ENCODE measurements around the gene NEMP1.
A peak's percentile ranks its signal among the peaks of the same experiment; 100 is the strongest.
"Not testable (repeated sequence)": the region's sequence is repeated elsewhere in the genome, so short reads cannot be mapped to it uniquely, and the experiment has no call there.

Gene NEMP1

GRCh38 chr12:57090924-57091637 lies 12.5 kb upstream of the NEMP1 start:
- no peak for DNase-seq

GRCh38 chr12:57090490-57090889 lies 11.9 kb upstream of the NEMP1 start:
- DNase-seq, result no peak

- peak; percentile 64 for DNase-seq
These were observed 11.0 kb upstream of the NEMP1 start for GRCh38 chr12:57089271-57090245.

- peak; percentile 96 for DNase-seq
These were observed 10.0 kb upstream of the NEMP1 start, which contains the start of gene NAB2 for GRCh38 chr12:57088354-57089270. NAB2 (plus strand) TSS chr12:57089114; CDS start chr12:57089272, 158 bp downstream.

GRCh38 chr12:57087691-57088353 lies 9.2 kb upstream of the NEMP1 start:
- peak; percentile 77 for DNase-seq

- peak; percentile 65 for DNase-seq
These were observed 8.6 kb upstream of the NEMP1 start for GRCh38 chr12:57087010-57087690.

GRCh38 chr12:57086493-57087009 lies 8.0 kb upstream of the NEMP1 start:
- DNase-seq, result peak; percentile 24

GRCh38 chr12:57085999-57086492 lies 7.5 kb upstream of the NEMP1 start:
- no peak for DNase-seq

GRCh38 chr12:57080855-57081254 lies 2.3 kb upstream of the NEMP1 start:
- no peak for DNase-seq

- no peak for DNase-seq
These were observed 1.2 kb upstream of the NEMP1 start for GRCh38 chr12:57079821-57080220.

- DNase-seq, result not testable (repeated sequence)
These were observed 4.8 kb downstream of the NEMP1 start for GRCh38 chr12:57073566-57074450.

GRCh38 chr12:57072661-57073060 lies 5.9 kb downstream of the NEMP1 start:
- DNase-seq, result no peak

GRCh38 chr12:57069523-57069922 lies 9.1 kb downstream of the NEMP1 start:
- DNase-seq, result peak; percentile 95

GRCh38 chr12:57066245-57066644 lies 12.3 kb downstream of the NEMP1 start:
- DNase-seq, result no peak

GRCh38 chr12:57063991-57064685 lies 14.5 kb downstream of the NEMP1 start:
- peak; percentile 60 for DNase-seq

GRCh38 chr12:57058454-57058853 lies 20.1 kb downstream of the NEMP1 start:
- DNase-seq, result no peak

GRCh38 chr12:57057067-57057751 lies 21.4 kb downstream of the NEMP1 start:
- DNase-seq, result no peak

- peak; percentile 93 for DNase-seq
These were observed 22.8 kb downstream of the NEMP1 start for GRCh38 chr12:57055824-57056223.

- not testable (repeated sequence) for DNase-seq
These were observed 24.7 kb downstream of the NEMP1 start for GRCh38 chr12:57053901-57054300.
